CD4-positive, alpha-beta T cell treated with Interleukin-4 for 4 hours (primary cell): ENCODE results near the gene PF4V1.

ENCODE experiments used
- DNase-seq: peaks from one replicate; pipeline ENCODE4 v3.0.0-alpha.2; 2020

PF4V1 gene, protein sequence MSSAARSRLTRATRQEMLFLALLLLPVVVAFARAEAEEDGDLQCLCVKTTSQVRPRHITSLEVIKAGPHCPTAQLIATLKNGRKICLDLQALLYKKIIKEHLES

DNA sequence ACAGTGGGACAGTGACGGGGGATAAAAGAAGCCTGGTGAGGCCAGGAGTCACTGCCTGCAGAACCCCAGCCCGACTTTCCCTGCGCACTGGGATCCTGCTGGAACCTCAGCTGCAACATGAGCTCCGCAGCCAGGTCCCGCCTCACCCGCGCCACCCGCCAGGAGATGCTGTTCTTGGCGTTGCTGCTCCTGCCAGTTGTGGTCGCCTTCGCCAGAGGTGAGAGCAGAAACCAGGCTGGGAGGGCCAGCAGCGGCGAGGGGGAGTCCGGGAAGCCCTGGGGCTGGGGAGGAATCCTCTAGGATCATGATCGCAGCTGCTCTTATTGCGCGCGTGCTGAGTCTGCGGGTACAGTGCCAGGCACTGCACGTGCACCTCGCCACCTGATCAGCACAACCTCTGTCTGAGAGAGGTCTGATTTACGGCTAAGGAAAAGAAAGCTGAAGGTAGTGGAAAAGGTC, at the start of gene PF4V1:
TSS of gene PF4V1 (plus strand) at position 51 of the 459 bp plus-strand sequence. CDS start at position 118, 67 bp downstream.
- DNase-seq: no peak

DNA sequence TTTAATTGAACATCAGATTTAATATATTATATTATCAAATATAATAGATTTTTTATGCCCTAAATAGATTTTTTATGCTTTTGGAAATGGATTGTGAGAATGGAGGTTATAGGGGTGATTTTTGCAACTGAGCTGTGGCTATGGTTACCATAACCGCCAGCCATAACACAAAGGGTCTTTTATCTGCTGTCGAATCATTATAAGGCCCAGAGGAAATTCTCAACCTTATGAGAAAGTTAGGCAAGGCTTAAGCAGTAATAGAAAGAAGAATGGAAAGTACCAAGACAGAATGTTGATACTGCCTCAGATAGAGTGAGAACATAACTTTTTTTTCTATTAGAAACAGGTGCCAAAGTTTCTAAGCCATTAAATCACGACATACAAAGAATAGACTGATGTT, 42.9 kb upstream of the PF4V1 start:
- DNase-seq: no peak

DNA sequence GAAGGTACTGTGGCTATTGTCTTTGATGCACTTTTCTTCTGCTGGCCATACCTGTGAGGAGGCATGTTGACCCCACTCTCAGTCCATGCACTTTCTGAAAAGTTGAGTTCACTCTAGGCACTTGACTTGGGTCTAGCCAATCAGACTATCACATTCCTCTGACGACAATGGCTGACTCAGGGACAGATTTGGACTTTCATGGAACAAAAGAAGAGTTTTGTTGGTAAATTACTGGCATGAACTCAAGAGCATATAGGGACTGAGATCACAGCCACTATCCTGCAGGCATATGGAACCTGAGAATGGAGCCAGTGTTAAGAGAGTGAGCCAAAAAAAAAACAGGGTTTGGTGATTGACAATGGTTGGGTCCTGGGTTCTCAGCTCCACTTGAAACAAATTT, 41.3 kb upstream of the PF4V1 start:
- no peak for DNase-seq

DNA sequence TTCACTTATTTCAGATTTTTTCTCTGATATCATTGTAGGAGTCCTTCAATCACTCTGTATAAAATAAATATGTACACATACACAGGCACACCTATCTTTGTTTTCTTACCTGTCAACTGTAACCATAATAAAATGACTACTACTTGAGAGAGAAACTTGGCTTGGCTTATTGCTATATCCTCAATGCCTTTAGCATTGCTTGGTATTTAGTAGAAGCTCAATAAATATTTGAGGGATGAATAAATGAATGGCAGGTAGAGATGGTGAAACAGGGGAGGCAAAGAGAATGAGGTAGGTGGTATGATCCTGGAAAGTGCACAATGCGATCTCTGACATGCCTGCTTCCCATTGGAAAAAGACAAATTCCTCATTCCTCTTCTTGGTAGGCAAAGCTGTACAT, 38.4 kb upstream of the PF4V1 start:
- DNase-seq: no peak

DNA sequence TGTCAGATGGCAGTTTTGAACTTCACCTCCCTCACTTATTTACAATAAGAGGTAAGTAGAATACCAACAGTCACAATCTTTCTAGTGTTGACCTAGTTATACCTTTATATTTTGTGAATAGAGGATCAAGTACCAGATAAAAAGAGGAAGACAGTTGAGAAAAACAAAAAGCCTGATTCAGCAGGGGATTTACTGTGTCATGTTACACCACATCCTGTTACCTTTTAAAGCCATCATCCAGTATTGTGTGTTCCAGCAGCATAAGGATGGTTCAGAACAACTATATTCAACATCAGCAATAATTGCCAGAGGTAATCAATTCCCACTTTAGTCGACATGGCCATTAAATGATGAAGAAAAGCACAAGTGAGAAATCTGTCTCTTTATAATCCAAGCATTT, 38.0 kb upstream of the PF4V1 start:
- DNase-seq: no peak

DNA sequence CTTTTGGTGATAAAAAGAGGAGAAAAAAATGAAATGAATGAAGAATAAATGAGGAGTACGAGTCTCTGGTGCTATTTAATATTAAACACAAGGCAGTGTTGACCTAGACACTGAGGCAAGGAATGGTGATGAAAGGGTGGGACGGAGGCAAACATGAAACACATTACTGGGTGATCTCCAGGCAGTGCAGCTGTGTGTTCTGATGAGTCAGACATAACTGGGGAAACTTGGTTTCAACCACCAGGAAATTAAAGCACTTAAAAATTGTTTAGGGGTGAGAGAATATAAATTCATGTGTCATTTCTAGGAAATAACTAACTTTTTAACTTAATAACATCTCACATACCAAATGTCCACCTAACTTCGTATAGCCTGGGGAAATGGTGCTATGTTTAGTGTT, 36.3 kb upstream of the PF4V1 start:
- no peak for DNase-seq

DNA sequence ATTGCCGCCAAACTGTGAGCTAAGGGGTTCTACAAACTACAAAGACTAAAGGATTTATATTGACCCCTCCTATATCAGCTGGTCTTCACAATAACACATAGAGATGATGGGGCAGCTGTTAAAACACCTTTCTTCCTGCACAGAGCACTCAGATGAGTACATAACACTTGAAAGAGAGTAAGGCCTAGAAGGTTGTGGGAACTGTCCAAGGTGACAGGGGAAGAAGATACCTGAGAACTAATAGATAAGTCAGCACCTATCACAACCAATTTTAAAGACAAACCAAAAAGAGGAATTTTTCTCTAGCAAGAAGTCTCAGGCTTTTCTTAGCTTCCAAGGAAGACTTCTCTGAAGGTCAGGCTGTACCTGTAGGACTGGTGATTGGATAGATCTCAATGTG, 35.8 kb upstream of the PF4V1 start:
- DNase-seq: no peak

DNA sequence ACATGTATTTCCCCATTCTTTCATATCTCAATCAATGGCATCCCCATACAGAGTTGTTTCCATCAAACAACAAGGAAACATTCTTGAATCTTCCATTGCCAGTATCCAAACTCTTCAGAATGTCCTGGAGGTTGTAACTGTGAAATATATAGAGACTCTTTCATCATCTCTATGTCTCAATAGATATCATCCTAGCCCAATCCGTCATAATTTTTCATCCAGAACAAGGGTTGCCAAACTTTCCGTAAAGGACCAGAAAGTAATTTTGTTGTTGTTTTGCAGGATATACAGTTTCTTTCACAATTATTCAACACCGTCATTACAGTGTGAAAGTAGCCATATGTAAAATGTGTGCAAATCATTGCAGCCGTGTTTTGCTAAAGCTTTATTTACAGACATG, 31.8 kb upstream of the PF4V1 start:
- DNase-seq: no peak

DNA sequence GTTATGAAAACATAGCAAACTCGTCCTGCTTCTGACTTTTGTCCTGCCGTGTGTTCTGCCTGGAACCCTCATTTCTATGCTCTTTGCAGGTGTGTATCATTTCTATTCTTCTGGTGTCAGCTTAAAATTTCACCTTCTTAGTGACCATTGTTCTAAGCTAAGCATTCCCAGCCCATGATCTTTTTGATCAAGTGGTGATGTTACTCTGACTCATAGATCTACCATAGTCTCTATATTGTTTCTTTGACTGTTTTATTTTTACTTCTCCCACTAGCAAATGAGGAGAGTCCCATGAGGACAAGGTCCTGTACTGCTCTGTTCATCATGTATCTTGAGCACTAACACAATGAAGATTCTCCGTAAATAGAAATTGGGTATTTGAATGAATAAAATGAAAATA, 30.7 kb upstream of the PF4V1 start:
- DNase-seq: no peak

DNA sequence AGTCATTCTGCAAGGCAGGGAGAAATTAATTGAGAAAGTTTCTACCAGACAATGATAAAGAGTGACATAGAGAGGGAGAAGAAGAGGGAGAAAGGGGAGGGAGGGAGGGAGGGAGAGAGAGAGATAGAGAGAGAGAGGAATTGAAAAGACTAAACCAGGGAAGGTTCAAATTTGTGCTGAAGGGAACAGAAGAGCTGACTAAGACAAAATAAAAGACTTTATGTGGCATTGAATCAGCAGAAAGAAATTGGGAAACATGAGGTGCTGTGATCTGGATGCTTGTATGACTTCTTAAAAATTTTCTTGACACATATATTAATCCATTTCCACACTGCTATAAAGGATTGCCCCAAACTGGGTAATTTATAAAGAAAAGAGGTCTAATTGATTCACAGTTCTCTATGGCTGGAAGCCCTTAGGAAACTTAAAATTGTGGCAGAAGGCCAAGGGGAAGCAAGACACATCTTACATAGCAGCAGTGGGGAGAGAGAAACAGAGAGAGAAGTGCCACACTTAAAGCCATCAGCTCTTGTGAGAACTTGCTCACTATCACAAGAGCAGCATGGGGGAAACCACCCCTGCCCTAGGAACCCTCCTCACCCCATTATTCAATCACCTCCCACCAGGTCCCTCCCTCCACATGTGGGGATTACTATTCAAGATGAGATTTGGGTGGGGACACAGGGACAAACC, 30.1 kb upstream of the PF4V1 start:
- no peak for DNase-seq

DNA sequence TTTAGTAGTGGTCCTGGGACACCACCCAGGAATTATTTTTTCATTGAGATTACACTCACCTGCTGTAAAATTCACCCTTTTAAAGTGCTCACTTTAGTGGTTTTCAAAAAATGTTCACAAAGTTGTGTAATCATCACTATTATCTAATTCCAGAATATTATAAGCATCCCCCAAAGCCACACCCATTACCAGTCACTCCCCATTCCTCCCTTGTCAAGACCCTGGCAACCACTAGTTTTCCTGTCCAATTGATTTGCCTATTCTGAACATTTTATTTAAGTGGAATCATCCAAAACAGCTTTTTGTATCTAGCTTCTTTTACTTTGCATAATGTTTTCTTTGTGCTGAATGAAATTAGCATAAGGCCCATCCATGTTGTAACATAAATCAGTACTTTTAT, 29.3 kb upstream of the PF4V1 start:
- DNase-seq: no peak

DNA sequence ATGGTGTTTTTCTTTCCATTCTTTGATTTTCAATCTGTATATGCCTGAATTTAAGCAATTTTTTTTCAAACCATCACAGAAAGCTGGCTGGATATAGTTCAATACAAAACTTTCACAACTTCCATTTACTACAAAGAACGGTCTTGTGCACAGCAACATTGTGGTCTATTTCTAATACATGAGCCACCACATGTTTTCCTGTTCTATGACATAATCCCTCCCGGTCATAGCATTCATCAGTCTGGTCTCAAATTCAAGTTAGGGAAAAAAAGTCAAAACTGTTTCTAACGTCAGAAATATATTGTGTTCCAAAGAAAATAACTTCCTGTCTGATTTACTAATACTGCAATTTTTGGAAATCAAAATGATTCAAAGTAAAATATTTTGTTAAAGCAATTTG, 24.1 kb upstream of the PF4V1 start:
- no peak for DNase-seq

DNA sequence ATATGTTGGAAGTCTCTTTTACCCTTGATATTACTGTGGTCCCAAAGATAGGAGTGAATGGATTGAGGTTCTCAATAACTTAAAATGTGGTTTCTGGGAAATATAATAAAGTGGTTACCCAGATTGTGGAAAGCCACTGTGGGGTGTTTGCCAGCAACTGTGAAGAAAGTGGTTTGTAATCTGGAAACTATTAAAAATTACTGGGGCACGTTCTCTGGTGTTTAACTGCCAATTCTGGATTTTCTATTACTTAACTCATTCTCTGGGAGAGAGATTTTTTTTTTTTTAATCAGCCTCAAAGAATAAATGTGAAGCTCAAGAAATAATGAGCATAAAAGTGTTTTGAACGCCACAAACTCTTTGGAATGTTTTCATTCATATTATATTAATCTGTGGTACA, 21.5 kb upstream of the PF4V1 start:
- DNase-seq: no peak

DNA sequence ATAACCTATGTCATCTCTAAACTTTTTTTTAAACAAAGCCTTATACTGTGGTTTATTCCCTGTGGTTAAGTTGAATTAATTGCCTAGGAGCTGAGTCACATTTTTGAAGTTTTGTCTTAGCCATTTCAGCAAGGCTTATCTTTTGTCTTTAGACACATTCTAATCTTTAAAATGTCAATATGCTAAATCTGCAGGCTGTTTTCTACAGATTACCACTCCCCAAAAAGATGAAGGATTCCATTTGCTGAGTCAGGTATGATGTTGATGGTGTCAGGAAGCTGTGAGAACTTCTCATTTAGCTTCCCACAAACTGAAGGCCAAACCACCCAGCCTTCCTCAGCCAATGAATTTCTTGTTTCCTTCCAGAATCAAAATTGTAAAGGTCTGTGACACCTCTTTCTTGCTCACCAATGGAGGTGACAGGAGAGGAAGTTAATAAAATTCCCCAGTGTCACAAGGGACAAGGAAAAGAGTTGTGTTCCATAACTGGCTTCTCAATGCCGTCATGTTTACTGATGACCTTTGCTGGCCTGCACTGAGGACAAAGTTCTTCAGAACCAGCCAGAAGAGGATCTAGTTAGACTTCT, 20.4 kb upstream of the PF4V1 start:
- DNase-seq: no peak

DNA sequence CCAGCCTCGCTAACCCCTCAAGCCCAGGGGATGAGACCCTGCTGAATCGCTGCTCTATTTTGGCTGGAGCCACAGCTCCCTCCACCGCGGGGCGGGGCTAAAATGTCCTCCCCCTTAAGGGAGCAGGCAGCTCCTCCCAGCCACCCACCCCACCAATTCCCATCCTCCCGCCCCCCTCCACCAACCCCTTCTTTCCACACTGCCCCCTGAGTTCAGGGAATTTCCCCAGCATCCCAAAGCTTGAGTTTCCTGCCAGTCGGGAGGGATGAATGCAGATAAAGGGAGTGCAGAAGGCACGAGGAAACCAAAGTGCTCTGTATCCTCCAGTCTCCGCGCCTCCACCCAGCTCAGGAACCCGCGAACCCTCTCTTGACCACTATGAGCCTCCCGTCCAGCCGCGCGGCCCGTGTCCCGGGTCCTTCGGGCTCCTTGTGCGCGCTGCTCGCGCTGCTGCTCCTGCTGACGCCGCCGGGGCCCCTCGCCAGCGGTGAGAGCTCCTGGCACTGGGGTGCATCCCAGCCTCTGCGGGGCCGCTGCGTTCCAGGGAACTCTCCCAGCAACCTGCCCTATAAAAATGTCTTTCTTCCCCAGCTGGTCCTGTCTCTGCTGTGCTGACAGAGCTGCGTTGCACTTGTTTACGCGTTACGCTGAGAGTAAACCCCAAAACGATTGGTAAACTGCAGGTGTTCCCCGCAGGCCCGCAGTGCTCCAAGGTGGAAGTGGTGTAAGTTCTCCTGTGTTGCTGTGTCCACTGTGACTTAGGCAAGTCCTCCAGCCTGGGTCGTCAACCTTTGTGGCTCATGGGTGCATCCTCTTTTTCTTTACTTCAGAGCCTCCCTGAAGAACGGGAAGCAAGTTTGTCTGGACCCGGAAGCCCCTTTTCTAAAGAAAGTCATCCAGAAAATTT, 16.5 kb upstream of the PF4V1 start, which contains the start of gene CXCL6:
TSS of gene CXCL6 (plus strand) at position 306 of the 907 bp plus-strand sequence. CDS start at position 379, 73 bp downstream.
- DNase-seq: no peak

DNA sequence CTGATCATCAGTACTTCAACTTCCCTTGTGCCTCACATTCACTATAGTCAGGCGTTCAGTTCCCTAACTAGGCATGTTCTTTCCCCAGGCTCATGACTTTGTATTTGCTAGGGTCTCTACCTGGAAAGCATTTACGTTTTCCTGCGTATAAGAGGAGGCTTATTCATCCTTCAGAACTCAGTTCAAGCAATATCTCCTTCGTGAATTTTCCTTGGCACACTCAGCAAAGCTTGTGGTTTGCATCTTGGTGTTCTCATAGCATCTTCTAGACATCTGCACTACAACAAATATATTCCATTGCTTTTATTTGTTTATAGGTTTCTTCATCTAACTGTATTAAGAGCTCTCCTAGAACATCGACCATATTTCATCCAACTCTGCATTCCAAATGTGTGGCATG, 14.0 kb upstream of the PF4V1 start:
- DNase-seq: no peak

DNA sequence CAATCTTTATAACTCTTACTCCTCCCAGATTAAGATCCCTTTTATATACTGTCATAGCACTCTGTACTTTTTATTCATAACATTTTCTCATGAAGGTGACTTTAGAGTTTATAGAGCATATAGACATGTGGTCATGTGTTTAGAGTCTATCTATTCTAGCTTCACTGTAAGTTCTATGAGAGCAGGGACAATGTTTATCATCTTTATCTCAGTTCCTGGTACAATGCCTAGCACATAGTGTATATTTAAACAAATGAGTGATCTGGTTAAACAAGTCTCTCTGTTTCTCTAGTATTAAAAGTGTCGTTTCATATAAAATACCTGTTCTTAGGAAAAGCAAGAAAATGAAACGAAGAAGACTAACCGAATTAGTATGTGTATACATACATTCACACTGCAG, 13.4 kb upstream of the PF4V1 start:
- DNase-seq: no peak

DNA sequence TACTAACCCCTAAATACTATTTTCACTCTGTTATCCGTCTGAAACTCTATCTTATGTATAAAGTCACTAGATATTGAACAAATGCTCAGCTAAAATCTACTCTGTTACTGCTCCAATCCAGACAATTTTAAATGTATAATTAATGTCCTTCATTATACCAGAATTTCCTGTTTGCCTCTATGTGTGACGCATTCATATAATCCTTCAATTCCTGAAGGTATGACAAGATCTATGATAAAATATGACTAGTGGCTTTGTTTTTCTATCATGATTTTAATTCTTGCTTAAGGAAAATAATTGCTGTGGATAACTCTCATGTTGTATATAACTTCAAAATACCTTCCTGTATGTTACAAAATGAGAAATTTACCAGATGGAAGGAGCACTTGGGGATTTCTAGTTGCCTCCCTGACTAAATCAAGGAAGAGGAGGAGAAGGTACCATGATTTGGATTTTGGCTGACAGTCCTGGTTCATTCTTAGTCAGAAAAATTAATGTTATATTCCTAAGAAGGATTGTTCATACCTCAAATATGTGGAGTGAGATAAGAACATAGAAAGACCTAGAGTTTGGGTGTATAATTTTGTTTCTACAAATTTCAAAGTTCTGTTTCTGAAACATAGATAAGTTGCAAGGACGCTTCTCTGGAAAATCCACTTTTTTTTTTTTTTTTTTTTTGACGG, 11.7 kb upstream of the PF4V1 start:
- no peak for DNase-seq

DNA sequence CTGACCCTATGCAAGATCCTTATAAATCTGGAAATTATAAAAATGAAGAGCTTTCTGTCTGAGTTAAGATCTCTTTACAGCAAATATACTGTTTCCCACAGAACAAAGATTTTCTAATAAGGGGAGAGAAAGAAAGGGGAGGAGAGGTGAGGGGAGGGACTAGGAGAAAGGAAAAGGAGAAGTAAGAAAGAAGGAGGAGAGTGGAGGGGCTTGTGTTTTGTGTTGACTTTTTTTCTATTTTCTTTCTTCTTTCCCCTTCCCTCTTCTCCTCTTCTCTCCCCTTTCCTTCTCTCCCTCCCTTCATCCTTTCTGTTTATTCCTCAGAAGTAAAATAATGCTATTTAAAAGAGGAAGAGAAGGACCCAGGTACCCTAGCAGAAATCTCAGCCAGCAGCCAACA, 10.4 kb upstream of the PF4V1 start:
- no peak for DNase-seq

DNA sequence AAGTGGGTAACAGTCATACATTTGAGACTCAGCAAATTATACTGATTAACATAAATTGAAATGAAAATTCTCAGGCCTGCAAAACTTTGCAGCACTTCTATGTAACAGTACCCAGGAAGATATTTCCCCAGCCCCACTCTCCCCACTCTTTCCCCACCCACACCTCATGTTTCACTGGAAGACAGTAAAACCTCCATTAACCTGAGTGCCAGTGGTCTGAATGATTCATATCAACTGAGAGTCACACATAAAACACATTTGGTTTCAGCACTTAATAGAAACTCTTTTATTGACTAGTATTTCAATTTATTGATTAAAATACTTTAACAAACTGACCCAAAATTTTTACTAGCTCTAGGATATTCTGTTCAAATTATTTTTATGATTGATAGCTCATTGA, 9.7 kb upstream of the PF4V1 start:
- no peak for DNase-seq

DNA sequence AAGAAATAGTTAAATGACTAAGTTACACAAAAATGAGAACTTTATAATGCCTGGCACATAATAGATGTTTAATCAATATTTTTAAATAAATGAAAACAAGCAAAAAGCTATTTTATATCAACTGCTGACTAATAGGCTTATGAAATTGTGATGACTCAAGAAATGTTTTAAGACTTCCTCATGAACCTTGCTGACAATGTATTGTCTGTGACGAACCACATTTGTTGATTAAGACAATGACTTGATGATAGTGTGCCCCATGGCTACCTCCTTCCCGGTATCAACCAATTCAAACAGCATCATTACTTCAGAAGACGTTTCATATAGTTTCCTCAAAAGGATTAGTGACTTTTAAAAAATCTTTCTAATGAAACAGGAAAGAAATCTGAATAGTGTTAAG, 8.8 kb upstream of the PF4V1 start:
- no peak for DNase-seq

DNA sequence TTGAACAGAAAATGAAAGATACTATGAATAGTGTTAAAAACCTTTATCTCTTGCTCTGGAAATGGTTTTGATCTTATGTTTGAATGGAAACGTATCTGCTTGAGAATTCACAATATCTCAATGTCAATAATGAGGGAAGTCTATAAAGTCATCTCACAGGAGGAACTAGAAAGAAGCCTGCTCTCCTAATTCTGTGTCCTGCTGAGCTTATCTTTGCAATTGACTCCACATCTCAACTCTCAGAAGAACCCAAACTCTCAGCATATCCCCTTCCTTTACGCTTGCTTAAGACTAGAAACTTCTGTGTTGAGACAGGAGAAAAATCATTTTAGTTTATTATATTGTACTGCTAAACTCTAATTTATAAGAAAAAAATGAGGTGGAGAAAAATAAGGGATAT, 8.3 kb upstream of the PF4V1 start:
- no peak for DNase-seq
